ENCODE data around the gene GLCE.

GRCh38 chr15:69272891-69273290, 112.5 kb downstream of the GLCE start:
- no peak for TF ChIP-seq CTCF (conservative IDR thresholded peaks at IDR 0.05 in 1 of 2, IDR thresholded peaks at IDR 0.05 in 1 of 2; ENCODE audit: low read depth in 1 of 2, low read length in 2 of 2)
- no peak for TF ChIP-seq EZH2 (IDR thresholded peaks at IDR 0.05; ENCODE audit: low read length, missing control alignments)

Data from fibroblast of lung (primary cell).